Measurements from ENCODE around the gene AGMO. TPM values are rescaled to one million over a fixed set of nuclear protein-coding genes. Genes with fewer than 3 reads are reported as not detected.

AGMO gene
- total and polyA plus RNA-seq, 4 donors: 21.6 to 46.6 (median 31.6) TPM

- Histone ChIP-seq H3K9ac (ENCODE audit: low read depth in 1 of 2, low read length in 2 of 2) (no peak overlapping the region), H3K9me3 (ENCODE audit: control insufficient read depth in 4 of 4, low read length in 3 of 4) (no peaks in the 10 kb centered on the region), H3K27ac (ENCODE audit: low read depth in 1 of 2, low read length in 2 of 2) (no peak overlapping the region), H3K4me1 (ENCODE audit: control insufficient read depth in 4 of 4, insufficient read depth in 4 of 4, low read length in 3 of 4) (peaks cover 0 to 5% (median 0%) of the 10 kb centered on the region in 4 donors), H3K36me3 (ENCODE audit: control insufficient read depth in 4 of 4, insufficient read depth in 3 of 4, low read depth in 1 of 4, low read length in 3 of 4) (no peaks in the 10 kb centered on the region), H3K27me3 (ENCODE audit: control insufficient read depth in 4 of 4, insufficient read depth in 4 of 4, low read length in 3 of 4) (no peaks in the 10 kb centered on the region), H3K4me3 (ENCODE audit: low read depth in 1 of 3, low read length in 3 of 3) (no peak overlapping the region)
- WGBS: 68% methylated on average over 1 of the region's 1 CpG
- TF ChIP-seq NR2F2 (IDR thresholded peaks at IDR 0.05) (no peak), YY1 (IDR thresholded peaks at IDR 0.05) (no peak), JUND (IDR thresholded peaks at IDR 0.05) (no peak), ZBTB33 (IDR thresholded peaks at IDR 0.05) (no peak), HNF4G (IDR thresholded peaks at IDR 0.05) (no peak), MAX (IDR thresholded peaks at IDR 0.05) (no peak), HNF4A (conservative IDR thresholded peaks at IDR 0.05) (no peak), TAF1 (conservative IDR thresholded peaks at IDR 0.05) (no peak), REST (IDR thresholded peaks at IDR 0.05) (no peak), FOXA1 (IDR thresholded peaks at IDR 0.05) (no peak), GABPA (IDR thresholded peaks at IDR 0.05 in 1 of 2, conservative IDR thresholded peaks at IDR 0.05 in 1 of 2) (no peak), SP1 (IDR thresholded peaks at IDR 0.05) (no peak), EGR1 (IDR thresholded peaks at IDR 0.05; ENCODE audit: low read depth in 2 of 2) (no peak), RXRA (IDR thresholded peaks at IDR 0.05) (no peak), CTCF (IDR thresholded peaks at IDR 0.05; ENCODE audit: low read depth, low read length, missing input control) (no peak), FOXA2 (IDR thresholded peaks at IDR 0.05) (no peak)
- DNase-seq (ENCODE audit: low spot score): no peak
Measured at GRCh38 chr7:15218261-15218660, 343.6 kb downstream of the AGMO start.

GRCh38 chr7:15215616-15216015 lies 346.2 kb downstream of the AGMO start:
- Histone ChIP-seq H3K9me3 (ENCODE audit: control insufficient read depth in 4 of 4, low read length in 3 of 4) (no peaks in the 10 kb centered on the region), H3K27me3 (ENCODE audit: control insufficient read depth in 4 of 4, insufficient read depth in 4 of 4, low read length in 3 of 4) (no peaks in the 10 kb centered on the region), H3K27ac (ENCODE audit: low read depth in 1 of 2, low read length in 2 of 2) (no peak overlapping the region), H3K9ac (ENCODE audit: low read depth in 1 of 2, low read length in 2 of 2) (no peak overlapping the region), H3K4me3 (ENCODE audit: low read depth in 1 of 3, low read length in 3 of 3) (no peak overlapping the region), H3K36me3 (ENCODE audit: control insufficient read depth in 4 of 4, insufficient read depth in 3 of 4, low read depth in 1 of 4, low read length in 3 of 4) (no peaks in the 10 kb centered on the region), H3K4me1 (ENCODE audit: control insufficient read depth in 4 of 4, insufficient read depth in 4 of 4, low read length in 3 of 4) (peaks cover 0 to 14% (median 0%) of the 10 kb centered on the region in 4 donors)
- no peak for TF ChIP-seq SP1 (IDR thresholded peaks at IDR 0.05)
- TF ChIP-seq GABPA (IDR thresholded peaks at IDR 0.05 in 1 of 2, conservative IDR thresholded peaks at IDR 0.05 in 1 of 2): no peak
- 95% methylated on average over 4 of the region's 4 CpGs for WGBS
- DNase-seq (ENCODE audit: low spot score): no peak

All from liver (tissue), 9 donors.